Fibroblast of mammary gland (primary cell): ENCODE data around the gene GREM2.

ENCODE experiments used
- DNase-seq: peaks from one replicate; pipeline ENCODE4 v3.0.0-alpha.2; 2010; ENCODE audit warnings: low read depth
- H3K4me3 ChIP-seq: 2 replicates; pipeline ENCODE4 v1.5.1; 2011; ENCODE audit warnings: low read depth, mild to moderate bottlenecking, low read length, moderate library complexity; ENCODE audit not compliant: control insufficient read depth
- CTCF ChIP-seq: conservative IDR thresholded peaks from 2 replicates; pipeline ENCODE4 v1.5.1; 2011; ENCODE audit warnings: low read depth, low read length, inconsistent platforms; ENCODE audit not compliant: control insufficient read depth, insufficient read depth

GREM2 gene

GRCh38 chr1:240441669-240442068 lies 170.3 kb downstream of the GREM2 start:
- H3K4me3 ChIP-seq, result no peak overlapping the region
- no peak for TF ChIP-seq CTCF
- no peak for DNase-seq
